ENCODE measurements around the gene FZD10.

The FZD10 gene

DNA sequence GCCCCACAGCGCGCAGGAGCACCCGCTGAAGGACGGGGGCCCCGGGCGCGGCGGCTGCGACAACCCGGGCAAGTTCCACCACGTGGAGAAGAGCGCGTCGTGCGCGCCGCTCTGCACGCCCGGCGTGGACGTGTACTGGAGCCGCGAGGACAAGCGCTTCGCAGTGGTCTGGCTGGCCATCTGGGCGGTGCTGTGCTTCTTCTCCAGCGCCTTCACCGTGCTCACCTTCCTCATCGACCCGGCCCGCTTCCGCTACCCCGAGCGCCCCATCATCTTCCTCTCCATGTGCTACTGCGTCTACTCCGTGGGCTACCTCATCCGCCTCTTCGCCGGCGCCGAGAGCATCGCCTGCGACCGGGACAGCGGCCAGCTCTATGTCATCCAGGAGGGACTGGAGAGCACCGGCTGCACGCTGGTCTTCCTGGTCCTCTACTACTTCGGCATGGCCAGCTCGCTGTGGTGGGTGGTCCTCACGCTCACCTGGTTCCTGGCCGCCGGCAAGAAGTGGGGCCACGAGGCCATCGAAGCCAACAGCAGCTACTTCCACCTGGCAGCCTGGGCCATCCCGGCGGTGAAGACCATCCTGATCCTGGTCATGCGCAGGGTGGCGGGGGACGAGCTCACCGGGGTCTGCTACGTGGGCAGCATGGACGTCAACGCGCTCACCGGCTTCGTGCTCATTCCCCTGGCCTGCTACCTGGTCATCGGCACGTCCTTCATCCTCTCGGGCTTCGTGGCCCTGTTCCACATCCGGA, 1.4 kb downstream of the FZD10 start:
- H3K4me3 ChIP-seq (ENCODE audit: low read depth, low read length): no peak overlapping the region
- in situ Hi-C loops (cut with HindIII; ENCODE audit: low sequenced_read_pairs): no loop called here
- no peak for DNase-seq (ENCODE audit: low read depth, low spot score)
- TF ChIP-seq, protein P1, sequence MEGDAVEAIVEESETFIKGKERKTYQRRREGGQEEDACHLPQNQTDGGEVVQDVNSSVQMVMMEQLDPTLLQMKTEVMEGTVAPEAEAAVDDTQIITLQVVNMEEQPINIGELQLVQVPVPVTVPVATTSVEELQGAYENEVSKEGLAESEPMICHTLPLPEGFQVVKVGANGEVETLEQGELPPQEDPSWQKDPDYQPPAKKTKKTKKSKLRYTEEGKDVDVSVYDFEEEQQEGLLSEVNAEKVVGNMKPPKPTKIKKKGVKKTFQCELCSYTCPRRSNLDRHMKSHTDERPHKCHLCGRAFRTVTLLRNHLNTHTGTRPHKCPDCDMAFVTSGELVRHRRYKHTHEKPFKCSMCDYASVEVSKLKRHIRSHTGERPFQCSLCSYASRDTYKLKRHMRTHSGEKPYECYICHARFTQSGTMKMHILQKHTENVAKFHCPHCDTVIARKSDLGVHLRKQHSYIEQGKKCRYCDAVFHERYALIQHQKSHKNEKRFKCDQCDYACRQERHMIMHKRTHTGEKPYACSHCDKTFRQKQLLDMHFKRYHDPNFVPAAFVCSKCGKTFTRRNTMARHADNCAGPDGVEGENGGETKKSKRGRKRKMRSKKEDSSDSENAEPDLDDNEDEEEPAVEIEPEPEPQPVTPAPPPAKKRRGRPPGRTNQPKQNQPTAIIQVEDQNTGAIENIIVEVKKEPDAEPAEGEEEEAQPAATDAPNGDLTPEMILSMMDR (IDR thresholded peaks at IDR 0.05; ENCODE audit: low read depth, low read length): no peak

- no peak for DNase-seq (ENCODE audit: low read depth, low spot score)
- in situ Hi-C loops (cut with HindIII; ENCODE audit: low sequenced_read_pairs): no loop called here
- no peak overlapping the region for H3K4me3 ChIP-seq (ENCODE audit: low read depth, low read length)
- TF ChIP-seq, protein P1 (IDR thresholded peaks at IDR 0.05; ENCODE audit: low read depth, low read length): no peak
Measured at GRCh38 chr12:130164216-130164542, 1.9 kb downstream of the FZD10 start.

- TF ChIP-seq, protein P1 (IDR thresholded peaks at IDR 0.05; ENCODE audit: low read depth, low read length): no peak
- in situ Hi-C loops (cut with HindIII; ENCODE audit: low sequenced_read_pairs): no loop called here
- DNase-seq (ENCODE audit: low read depth, low spot score): no peak
- no peak overlapping the region for H3K4me3 ChIP-seq (ENCODE audit: low read depth, low read length)
Measured at GRCh38 chr12:130164936-130165335, 2.7 kb downstream of the FZD10 start.

- DNase-seq (ENCODE audit: low read depth, low spot score): no peak
- in situ Hi-C loops (cut with HindIII; ENCODE audit: low sequenced_read_pairs): no loop called here
- TF ChIP-seq, protein P1 (IDR thresholded peaks at IDR 0.05; ENCODE audit: low read depth, low read length): no peak
- no peak overlapping the region for H3K4me3 ChIP-seq (ENCODE audit: low read depth, low read length)
Measured at GRCh38 chr12:130166306-130166705, 4.0 kb downstream of the FZD10 start.

DNA sequence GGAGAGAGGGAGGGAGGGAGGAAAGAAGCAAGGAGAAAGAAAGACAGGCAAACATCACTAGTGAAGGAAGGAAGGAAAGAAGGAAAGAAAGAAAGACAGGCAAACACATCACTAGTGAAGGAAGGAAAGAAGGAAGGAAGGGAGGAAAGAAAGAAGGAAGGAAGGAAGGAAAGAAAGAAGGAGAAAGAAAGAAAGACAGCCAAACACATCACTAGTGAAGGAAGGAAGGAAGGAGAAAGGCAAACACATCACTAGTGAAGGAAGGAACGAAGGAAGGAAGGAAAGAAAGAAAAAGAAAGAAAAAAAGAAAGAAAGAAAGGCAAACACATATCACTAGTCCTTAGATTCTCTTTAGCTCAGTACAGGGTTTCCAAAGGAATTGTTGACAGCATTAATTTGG, 5.3 kb downstream of the FZD10 start:
- in situ Hi-C loops (cut with HindIII; ENCODE audit: low sequenced_read_pairs): no loop called here
- no peak overlapping the region for H3K4me3 ChIP-seq (ENCODE audit: low read depth, low read length)
- TF ChIP-seq, protein P1 (IDR thresholded peaks at IDR 0.05; ENCODE audit: low read depth, low read length): no peak
- no peak for DNase-seq (ENCODE audit: low read depth, low spot score)

DNA sequence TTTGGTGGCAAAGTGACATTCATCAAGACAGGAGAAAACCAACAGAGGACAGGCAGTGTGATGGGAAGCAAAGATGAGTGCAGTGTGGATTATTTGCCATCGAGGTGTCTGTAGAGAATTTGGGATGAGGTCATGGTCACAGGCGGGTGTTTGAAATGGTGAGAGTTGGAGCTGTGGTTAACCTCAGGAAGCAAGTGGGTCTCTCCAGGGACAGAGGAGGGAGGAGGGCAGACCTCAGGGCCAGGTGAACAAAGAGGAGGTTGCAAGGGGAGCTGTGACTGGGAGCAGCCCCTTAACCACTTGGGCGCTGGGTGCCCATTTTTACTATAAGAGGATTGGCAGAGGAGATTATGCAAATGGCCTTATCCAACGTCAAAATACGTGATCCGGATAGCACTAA, 7.0 kb downstream of the FZD10 start:
- no peak overlapping the region for H3K4me3 ChIP-seq (ENCODE audit: low read depth, low read length)
- DNase-seq (ENCODE audit: low read depth, low spot score): no peak
- TF ChIP-seq, protein P1 (IDR thresholded peaks at IDR 0.05; ENCODE audit: low read depth, low read length): no peak
- in situ Hi-C loops (cut with HindIII; ENCODE audit: low sequenced_read_pairs): no loop called here

All from astrocyte of the spinal cord (primary cell).